HG03378 (cell line): ENCODE data around the gene SMIM27.
"Not testable (repeated sequence)": the region's sequence is repeated elsewhere in the genome, so short reads cannot be mapped to it uniquely, and the experiment has no call there.

Source experiments
- ATAC-seq: cut with Tn5 transposase; IDR thresholded peaks from one replicate; pipeline ENCODE4 v1.9.1; 2021; ENCODE audit warnings: mild to moderate bottlenecking, moderate library complexity; ENCODE audit not compliant: unreplicated experiment

Gene SMIM27

DNA sequence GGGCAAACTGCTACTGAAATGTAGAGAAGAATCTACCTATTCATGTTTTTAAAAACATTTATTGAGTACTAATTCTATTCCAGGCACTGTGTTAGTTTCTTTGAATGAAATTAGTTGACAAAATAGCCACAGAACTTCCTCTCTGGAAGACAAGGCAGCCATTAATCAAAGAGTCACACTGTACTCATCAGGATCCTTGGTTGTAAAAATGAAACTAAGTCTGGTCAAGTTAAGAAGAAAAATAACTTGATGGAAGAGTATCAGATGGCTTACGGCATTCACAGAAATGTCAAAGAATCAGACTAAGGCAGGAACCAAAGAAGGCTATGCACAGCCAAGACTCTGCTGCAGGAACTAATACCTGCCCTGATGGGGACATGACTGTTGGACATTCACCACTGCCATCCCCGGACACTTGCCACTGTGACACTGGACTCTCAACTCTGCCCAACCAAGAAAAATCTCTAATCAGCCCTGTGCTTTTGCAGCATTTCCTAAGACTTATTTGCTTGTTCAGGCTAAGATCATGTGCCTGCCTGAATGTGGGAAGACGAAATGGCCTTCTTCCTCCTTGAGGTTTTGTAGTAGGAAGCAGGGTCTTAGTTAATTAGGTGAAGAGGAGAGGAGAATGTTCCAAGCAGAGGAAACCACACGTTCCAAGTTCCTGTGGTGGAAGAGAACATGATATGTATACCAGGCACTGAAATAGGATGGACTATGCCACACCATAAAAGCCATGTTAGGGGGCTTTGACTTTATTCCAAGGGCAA lies 44.2 kb downstream of the SMIM27 start:
- no peak for ATAC-seq

DNA sequence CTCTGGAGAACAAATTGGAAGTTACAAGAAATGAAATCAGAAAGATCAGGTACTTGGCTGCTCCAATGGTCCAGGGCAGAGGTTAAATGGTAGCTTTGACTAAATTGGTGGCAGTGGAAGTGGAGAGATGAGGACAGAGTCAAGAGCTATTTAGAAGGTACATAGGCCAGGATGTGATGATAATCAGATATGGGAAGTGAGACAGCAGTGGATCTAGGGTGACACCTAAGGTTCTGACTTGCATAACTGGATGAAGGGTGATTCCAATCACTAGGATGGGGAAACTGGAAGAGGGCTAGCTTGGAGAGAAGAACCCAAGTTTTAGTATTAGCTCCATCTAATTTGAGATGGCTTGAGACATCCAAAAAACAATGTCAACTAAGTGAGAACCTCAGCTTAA lies 44.8 kb downstream of the SMIM27 start:
- no peak for ATAC-seq

DNA sequence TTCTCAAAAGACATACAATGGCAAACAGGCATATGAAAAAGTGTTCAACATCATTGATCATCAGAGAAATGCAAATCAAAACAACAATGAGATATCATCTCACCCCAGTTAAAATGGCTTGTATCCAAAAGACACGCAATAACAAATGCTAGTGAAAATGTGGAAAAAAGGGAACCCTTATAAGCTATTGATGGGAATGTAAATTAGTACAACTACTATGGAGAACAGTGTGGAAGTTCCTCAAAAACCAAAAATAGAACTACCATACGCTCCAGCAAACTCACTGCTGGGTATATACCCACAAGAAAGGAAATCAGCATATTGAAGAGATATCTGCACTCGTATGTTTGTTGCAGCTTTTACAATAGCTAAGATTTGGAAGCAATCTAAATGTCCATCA lies 46.9 kb downstream of the SMIM27 start:
- ATAC-seq = not testable (repeated sequence)
